ENCODE data around the gene PPP2R3A.
"Not testable (repeated sequence)": the region's sequence is repeated elsewhere in the genome, so short reads cannot be mapped to it uniquely, and the experiment has no call there.

Gene PPP2R3A

DNA sequence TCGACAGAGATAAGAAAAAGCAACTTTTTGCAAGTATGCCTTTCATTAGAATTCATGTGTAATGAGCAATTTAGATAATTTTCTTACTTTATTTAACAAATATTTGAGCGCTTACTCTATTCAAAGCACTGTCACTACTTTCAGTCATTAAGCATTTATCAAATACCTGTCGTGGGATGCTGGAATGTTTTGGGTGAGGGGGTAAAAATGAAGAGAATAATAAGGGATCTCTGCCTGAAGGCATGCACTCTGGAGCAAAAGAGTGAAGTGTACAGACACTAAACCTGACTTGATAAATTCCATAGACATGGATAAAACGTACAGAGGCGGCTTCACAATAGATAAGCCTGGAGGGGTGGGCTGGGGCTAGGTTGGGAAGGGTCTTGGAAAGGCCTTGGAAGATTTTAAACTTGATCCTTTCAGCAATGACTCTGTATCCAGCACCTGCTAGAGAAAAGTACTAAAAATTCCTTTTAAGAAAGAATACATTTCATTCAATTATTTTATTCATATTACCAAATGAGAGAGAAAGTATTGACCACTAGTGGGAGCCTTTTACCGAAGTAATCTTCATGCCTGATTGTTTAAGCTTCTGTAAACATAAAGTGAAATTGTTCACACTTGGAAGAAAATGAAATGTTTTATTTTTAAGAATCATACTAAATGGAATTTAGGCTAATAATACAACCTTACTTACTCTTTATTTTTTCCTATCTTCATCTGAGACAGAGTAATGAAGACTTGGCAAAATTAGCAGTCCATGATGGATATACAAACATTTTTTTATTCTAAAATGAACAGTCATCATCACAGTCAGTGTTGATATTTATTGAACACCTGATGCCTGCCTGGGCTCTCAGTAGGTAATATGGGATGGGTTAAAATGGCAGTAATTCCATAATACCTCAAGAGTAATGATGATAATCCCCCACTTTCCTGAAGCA lies 113.2 kb downstream of the PPP2R3A start:
- DNase-seq (ENCODE audit: low spot score) (no peak), ATAC-seq (ENCODE audit: low read depth) (peak; percentile 41; the same call in 1 of the 3 replicates)
- Histone ChIP-seq H3K27ac (ENCODE audit: poor library complexity, severe bottlenecking) (no peak overlapping the region), H3K9me3 (ENCODE audit: severe bottlenecking) (no peaks in the 10 kb centered on the region), H3K4me3 (ENCODE audit: severe bottlenecking) (no peak overlapping the region), H3K4me1 (ENCODE audit: insufficient read depth, poor library complexity, severe bottlenecking) (no peaks in the 10 kb centered on the region), H3K27me3 (ENCODE audit: insufficient read depth, poor library complexity, severe bottlenecking) (no peaks in the 10 kb centered on the region), H3K36me3 (ENCODE audit: low read depth) (0 out of 2 replicates have a peak, but pooled peaks cover 5% of the 10 kb centered on the region)
- TF ChIP-seq, protein P1, sequence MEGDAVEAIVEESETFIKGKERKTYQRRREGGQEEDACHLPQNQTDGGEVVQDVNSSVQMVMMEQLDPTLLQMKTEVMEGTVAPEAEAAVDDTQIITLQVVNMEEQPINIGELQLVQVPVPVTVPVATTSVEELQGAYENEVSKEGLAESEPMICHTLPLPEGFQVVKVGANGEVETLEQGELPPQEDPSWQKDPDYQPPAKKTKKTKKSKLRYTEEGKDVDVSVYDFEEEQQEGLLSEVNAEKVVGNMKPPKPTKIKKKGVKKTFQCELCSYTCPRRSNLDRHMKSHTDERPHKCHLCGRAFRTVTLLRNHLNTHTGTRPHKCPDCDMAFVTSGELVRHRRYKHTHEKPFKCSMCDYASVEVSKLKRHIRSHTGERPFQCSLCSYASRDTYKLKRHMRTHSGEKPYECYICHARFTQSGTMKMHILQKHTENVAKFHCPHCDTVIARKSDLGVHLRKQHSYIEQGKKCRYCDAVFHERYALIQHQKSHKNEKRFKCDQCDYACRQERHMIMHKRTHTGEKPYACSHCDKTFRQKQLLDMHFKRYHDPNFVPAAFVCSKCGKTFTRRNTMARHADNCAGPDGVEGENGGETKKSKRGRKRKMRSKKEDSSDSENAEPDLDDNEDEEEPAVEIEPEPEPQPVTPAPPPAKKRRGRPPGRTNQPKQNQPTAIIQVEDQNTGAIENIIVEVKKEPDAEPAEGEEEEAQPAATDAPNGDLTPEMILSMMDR (IDR thresholded peaks at IDR 0.05; ENCODE audit: poor library complexity, severe bottlenecking) = peak; percentile 88

DNA sequence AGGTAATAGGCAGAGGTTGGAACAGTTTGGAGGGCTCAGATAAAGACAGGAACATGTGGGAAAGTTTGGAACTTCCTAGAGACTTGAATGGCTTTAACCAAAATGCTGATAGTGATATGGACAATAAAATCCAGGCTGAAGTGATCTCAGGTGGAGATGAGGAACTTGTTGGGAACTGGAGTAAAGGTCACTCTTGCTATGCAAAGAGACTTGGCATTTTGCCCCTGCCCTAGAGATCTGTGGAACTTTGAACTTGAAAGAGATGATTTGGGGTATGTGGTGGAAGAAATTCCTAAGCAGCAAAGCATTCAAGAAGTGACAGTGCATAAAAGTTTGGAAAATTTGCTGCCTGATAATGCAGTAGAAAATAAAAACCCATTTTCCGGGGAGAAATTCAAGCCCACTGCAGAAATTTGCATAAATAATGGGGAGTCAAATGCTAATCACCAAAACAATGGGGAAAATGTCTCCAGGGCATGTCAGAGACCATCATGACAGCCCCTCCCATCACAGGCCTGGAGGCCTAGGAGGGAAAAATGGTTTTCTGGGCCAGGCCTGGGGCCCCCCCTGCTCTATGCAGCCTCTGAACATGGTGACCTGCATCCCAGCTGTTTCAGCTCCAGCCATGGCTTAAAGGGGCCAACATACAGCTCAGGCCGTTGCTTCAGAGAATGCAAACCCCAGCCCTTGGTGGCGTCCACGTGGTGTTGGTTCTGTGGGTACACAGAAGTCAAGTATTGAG lies 118.3 kb downstream of the PPP2R3A start:
- not testable (repeated sequence) for H3K9me3 ChIP-seq (ENCODE audit: severe bottlenecking); DNase-seq (ENCODE audit: low spot score); H3K27me3 ChIP-seq (ENCODE audit: insufficient read depth, poor library complexity, severe bottlenecking); ATAC-seq (ENCODE audit: low read depth); H3K4me3 ChIP-seq (ENCODE audit: severe bottlenecking); H3K36me3 ChIP-seq (ENCODE audit: low read depth); H3K4me1 ChIP-seq (ENCODE audit: insufficient read depth, poor library complexity, severe bottlenecking); H3K27ac ChIP-seq (ENCODE audit: poor library complexity, severe bottlenecking)

DNA sequence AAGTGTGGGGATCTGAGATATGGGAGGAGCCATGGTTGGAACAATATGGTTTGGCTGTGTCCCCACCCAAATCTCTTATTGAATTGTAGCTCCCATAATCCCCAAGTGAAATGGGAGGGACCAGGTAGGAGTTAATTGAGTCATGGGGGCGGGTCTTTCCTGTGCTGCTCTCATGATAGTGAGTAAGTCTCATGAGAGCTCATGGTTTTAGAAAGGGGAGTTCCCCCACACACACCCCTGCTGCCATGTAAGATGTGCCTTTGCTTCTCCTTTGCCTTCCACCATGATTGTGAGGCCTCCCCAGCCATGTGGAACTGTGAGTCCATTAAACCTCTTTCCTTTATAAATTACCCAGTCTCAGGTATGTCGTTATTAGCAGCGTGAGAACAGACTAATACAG lies 119.5 kb downstream of the PPP2R3A start:
- not testable (repeated sequence) for H3K9me3 ChIP-seq (ENCODE audit: severe bottlenecking); DNase-seq (ENCODE audit: low spot score); H3K36me3 ChIP-seq (ENCODE audit: low read depth); ATAC-seq (ENCODE audit: low read depth); H3K4me3 ChIP-seq (ENCODE audit: severe bottlenecking); H3K27me3 ChIP-seq (ENCODE audit: insufficient read depth, poor library complexity, severe bottlenecking); H3K27ac ChIP-seq (ENCODE audit: poor library complexity, severe bottlenecking); H3K4me1 ChIP-seq (ENCODE audit: insufficient read depth, poor library complexity, severe bottlenecking)

DNA sequence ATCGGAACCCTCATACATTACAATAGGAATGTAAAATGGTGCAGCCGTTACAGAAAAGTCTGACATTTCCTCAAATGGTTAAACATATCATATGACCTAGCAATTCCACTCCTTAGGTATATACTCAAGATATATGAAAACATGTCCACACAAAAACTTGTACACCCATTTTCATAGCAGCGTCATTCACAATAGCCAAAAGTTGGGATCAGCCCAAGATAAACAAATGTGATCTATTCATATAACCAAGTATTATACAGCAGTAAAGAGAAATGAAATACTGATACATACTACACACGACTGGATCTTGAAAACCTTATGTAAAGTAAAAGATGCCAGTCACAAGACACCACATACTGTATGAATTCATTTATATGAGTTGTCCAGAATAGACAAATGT lies 128.2 kb downstream of the PPP2R3A start:
- TF ChIP-seq, protein P1 (IDR thresholded peaks at IDR 0.05; ENCODE audit: poor library complexity, severe bottlenecking) = no peak
- H3K36me3 ChIP-seq (ENCODE audit: low read depth) = peaks cover 4% of the 10 kb centered on the region; the same call in 1 of the 2 replicates
- no peaks in the 10 kb centered on the region for H3K4me1 ChIP-seq (ENCODE audit: insufficient read depth, poor library complexity, severe bottlenecking)

DNA sequence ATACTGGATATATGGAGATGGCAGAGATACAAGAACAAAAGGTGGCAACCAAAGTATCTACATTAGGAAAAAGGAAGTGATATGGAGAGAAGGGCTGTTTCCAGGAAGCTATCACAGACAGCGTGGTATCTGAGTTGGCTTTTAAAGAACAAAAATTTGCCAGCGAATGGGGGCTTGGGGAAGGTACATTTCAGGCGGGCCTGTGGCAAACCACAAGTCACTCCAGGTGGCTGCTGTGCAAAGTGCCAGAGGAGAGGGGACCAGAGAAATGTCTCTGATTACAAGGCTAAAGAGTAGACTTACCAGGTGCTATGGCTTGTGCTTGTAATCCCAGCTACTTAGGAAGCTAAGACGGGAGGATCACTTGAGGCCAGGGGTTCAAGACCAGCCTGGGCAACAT lies 139.5 kb downstream of the PPP2R3A start:
- TF ChIP-seq, protein P1 (IDR thresholded peaks at IDR 0.05; ENCODE audit: poor library complexity, severe bottlenecking) = no peak
- Histone ChIP-seq H3K4me3 (ENCODE audit: severe bottlenecking) (no peak overlapping the region), H3K4me1 (ENCODE audit: insufficient read depth, poor library complexity, severe bottlenecking) (no peaks in the 10 kb centered on the region), H3K36me3 (ENCODE audit: low read depth) (no peaks in the 10 kb centered on the region), H3K27ac (ENCODE audit: poor library complexity, severe bottlenecking) (no peak overlapping the region), H3K9me3 (ENCODE audit: severe bottlenecking) (no peaks in the 10 kb centered on the region), H3K27me3 (ENCODE audit: insufficient read depth, poor library complexity, severe bottlenecking) (no peaks in the 10 kb centered on the region)
- DNase-seq (ENCODE audit: low spot score) = no peak
- no peak for ATAC-seq (ENCODE audit: low read depth)

More for the DNA sequence above, 128.2 kb downstream of the PPP2R3A start:
- no peak for DNase-seq (ENCODE audit: low spot score)
- Histone ChIP-seq H3K4me3 (ENCODE audit: severe bottlenecking) (no peak overlapping the region), H3K27ac (ENCODE audit: poor library complexity, severe bottlenecking) (no peak overlapping the region), H3K27me3 (ENCODE audit: insufficient read depth, poor library complexity, severe bottlenecking) (no peaks in the 10 kb centered on the region), H3K9me3 (ENCODE audit: severe bottlenecking) (no peaks in the 10 kb centered on the region)
- ATAC-seq (ENCODE audit: low read depth) = no peak
